HepG2 (cell line): ENCODE measurements around the gene MAPRE3. TPM values are rescaled to one million over a fixed set of nuclear protein-coding genes. Genes with fewer than 3 reads are reported as not detected.

Experiments
- ELF3 ChIP-seq: IDR thresholded peaks from 2 replicates; pipeline ENCODE4 v1.6.1; 2016; ENCODE audit warnings: missing genetic modification reagents, missing compliant biosample characterization
- HNF1A ChIP-seq, 2 experiments: sonication (generic) in 1 of 2; formaldehyde crosslinking in 1 of 2; IDR thresholded peaks; 2 replicates each; pipeline versions ENCODE4 v1.4.0 to v1.6.1; 2016 to 2020; ENCODE audit warnings: borderline replicate concordance in 1 of 2, low read depth in 1 of 2, mild to moderate bottlenecking in 1 of 2, missing genetic modification reagents in 1 of 2
- MBNL3 ChIP-seq: fragments of 250-450 bp; sonication (Bioruptor Pico); conservative IDR thresholded peaks from 2 replicates; pipeline ENCODE4 v1.8.0; 2022; ENCODE audit warnings: mild to moderate bottlenecking, inconsistent platforms
- NFKB2 ChIP-seq: sonication (generic); formaldehyde crosslinking; IDR thresholded peaks from 2 replicates; pipeline ENCODE4 v1.4.0; 2020; ENCODE audit warnings: missing genetic modification reagents, borderline replicate concordance
- NFYC ChIP-seq: IDR thresholded peaks from 2 replicates; pipeline ENCODE4 v1.6.1; 2016; ENCODE audit warnings: missing genetic modification reagents, missing compliant biosample characterization
- RCOR2 ChIP-seq: IDR thresholded peaks from 2 replicates; pipeline ENCODE4 v1.6.1; 2016; ENCODE audit warnings: missing biosample characterization, missing genetic modification reagents
- REXO4 ChIP-seq: sonication (generic); formaldehyde crosslinking; IDR thresholded peaks from 2 replicates; pipeline ENCODE4 v1.8.0; 2022; ENCODE audit warnings: missing genetic modification reagents, mild to moderate bottlenecking, borderline replicate concordance
- SIN3B ChIP-seq: fragments of 150-350 bp; IDR thresholded peaks from 2 replicates; pipeline ENCODE4 v1.6.1; 2014; ENCODE audit warnings: low read length
- THAP9 ChIP-seq: sonication (generic); formaldehyde crosslinking; IDR thresholded peaks from 2 replicates; pipeline ENCODE4; 2020; ENCODE audit warnings: missing genetic modification reagents, mild to moderate bottlenecking, borderline replicate concordance
- ZBTB25 ChIP-seq: IDR thresholded peaks from 2 replicates; pipeline ENCODE4 v1.6.1; 2018; ENCODE audit warnings: missing genetic modification reagents
- ZNF639 ChIP-seq: conservative IDR thresholded peaks from 2 replicates; pipeline ENCODE4 v1.6.1; 2018; ENCODE audit warnings: missing genetic modification reagents
- ZNF746 ChIP-seq: sonication (generic); formaldehyde crosslinking; IDR thresholded peaks from 2 replicates; pipeline ENCODE4 v1.8.0; 2022; ENCODE audit warnings: mild to moderate bottlenecking, missing genetic modification reagents
- polyA plus RNA-seq, 8 experiments: library from polyadenylated mRNA; depleted of rRNA in 3 of 8; stranded (reverse) in 7 of 8; unstranded in 1 of 8; fragments of >200 nt; fragmentation: Illumina TruSeq in 4 of 8; extraction: Trizol in 4 of 8; gene quantifications; 2 replicates each; pipeline versions ENCODE4 v1.2.1 to v1.2.3, GENCODE V29; 2011 to 2016; ENCODE audit warnings: low read depth in 4 of 8, missing spikeins in 1 of 8, mixed read lengths in 1 of 8; ENCODE audit not compliant: insufficient read depth in 1 of 8
- total RNA-seq, 5 experiments: library from RNA; depleted of rRNA; stranded (reverse); fragments of >200 nt; fragmentation: Illumina TruSeq; extraction: Trizol; gene quantifications; 2 replicates each; pipeline ENCODE4 v1.2.3, GENCODE V29; 2016; ENCODE audit warnings: low read depth in 1 of 5

The MAPRE3 gene
- total and polyA plus RNA-seq, 2 of the 13 experiments (the other 11 are each of a cell fraction or from before 2014, with no cell fraction given): 0.31 to 0.91 TPM

- peak; percentile 78; the same call in 1 of the 2 replicates for TF ChIP-seq THAP9 (CRISPR knock-in tag)
- peak; percentile 34; the same call in 1 of the 2 replicates for TF ChIP-seq HNF1A (IDR thresholded peaks at IDR 0.05; ENCODE audit: low read depth)
- peak; percentile 72; the same call in 1 of the 2 replicates for TF ChIP-seq HNF1A (CRISPR knock-in tag; IDR thresholded peaks at IDR 0.05; ENCODE audit: borderline replicate concordance)
- peak; percentile 79 for TF ChIP-seq RCOR2 (CRISPR knock-in tag)
- TF ChIP-seq ZBTB25 (CRISPR knock-in tag): peak; percentile 77; the same call in 1 of the 2 replicates
- TF ChIP-seq NFKB2 (CRISPR knock-in tag): peak; percentile 100
- no peak for TF ChIP-seq MBNL3 (CRISPR knock-in tag)
- TF ChIP-seq SIN3B: peak; percentile 59; the same call in 1 of the 2 replicates
- TF ChIP-seq REXO4: no peak
- TF ChIP-seq ELF3 (CRISPR knock-in tag): peak; percentile 93
- peak; percentile 59 for TF ChIP-seq ZNF639 (CRISPR knock-in tag)
- peak; percentile 76 for TF ChIP-seq ZNF746
- TF ChIP-seq NFYC (CRISPR knock-in tag): peak; percentile 98
Measured at GRCh38 chr2:27050996-27051901, 80.8 kb downstream of the MAPRE3 start, which contains the start of gene AGBL5 (continued).
